CD4-positive, alpha-beta T cell treated with Interferon gamma for 1 hour (primary cell): ENCODE results near the gene ANKLE1.

Experiments
- DNase-seq: peaks from one replicate; pipeline ENCODE4 v3.0.0-alpha.2; 2020

Gene ANKLE1

DNA sequence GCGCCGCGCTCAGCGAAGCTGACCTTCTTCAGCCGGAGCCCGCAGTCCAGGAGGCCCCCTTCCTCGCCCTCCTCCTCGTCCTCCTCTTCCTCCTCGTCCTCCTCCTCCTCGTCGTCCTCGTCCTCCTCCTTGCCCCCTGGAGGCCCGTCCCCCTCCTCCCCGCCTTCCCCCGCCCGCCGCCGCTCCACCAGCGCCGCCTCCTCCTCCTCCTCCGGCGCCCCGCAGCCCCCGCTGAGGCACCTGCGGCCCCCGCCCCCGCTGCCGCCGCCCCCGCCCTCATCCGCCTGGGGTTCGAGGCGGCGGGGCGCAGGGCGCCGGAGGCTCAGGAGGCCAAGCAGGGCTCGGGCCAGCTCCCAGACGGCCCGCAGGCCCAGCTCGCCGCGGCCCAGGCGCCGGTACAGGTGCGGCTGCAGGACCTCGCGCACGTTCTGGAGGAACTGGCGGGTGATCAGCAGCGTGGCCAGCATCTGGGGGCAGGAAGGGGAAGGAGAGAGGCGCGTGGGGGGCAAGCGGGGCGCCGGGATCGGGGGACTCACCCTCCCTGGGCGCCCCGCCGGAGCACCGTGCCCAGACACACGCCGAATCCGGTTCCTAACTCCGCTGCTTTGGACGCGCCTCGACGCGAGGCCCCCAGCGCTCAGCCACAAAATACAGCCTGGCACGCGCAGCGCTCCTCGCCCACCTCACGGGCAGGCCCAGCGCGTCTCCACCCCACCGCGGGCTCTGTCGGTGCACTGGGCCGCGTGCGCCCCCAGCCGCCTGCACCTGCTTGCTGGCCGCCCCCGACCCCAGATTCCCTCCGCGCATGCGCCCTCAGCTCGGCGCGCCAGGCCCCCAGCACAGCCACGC, 47.0 kb downstream of the ANKLE1 start:
- DNase-seq, result no peak

DNA sequence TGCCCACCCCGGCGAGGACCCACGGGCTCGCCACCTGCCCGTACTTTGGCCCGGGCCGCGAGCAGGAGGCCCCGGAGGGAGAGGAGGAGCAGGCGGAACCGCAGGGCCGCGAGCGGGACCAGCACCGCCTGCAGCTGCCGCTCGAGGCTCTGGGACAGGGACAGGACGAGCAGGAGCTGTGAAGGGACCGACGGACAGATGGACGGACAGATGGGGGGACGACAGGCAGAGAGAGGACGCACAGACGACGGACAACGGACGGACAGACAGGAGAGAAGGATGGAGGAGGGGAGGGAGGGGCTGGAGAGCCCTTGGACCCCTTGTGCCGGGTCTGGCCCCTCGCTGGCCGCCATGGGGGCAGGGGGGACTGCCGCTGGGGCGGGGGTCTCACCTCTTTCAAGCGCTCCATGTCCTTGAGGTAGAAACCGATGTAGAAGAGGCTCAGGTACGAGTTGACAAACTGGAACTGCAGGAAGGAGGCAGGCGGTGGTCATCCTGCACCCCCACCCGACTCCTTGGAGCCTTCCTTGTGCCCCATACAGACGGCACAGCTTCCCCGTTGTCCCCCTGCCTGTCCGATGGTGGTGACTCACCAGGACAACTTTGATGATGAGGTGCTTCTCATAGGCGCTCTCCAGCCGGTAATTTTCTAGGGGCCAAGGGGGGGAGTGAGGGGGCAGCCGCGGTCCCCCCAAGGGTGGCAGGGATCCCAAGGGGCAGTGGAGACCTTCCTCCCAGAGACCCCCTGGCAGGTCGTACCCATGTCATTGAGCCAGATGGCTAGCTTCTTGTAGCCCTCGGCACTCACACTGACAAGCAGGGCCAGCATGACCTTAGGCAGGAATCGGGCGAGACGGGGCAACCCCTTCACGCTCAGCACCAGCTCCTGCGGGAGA, 47.9 kb downstream of the ANKLE1 start:
- DNase-seq, result no peak

DNA sequence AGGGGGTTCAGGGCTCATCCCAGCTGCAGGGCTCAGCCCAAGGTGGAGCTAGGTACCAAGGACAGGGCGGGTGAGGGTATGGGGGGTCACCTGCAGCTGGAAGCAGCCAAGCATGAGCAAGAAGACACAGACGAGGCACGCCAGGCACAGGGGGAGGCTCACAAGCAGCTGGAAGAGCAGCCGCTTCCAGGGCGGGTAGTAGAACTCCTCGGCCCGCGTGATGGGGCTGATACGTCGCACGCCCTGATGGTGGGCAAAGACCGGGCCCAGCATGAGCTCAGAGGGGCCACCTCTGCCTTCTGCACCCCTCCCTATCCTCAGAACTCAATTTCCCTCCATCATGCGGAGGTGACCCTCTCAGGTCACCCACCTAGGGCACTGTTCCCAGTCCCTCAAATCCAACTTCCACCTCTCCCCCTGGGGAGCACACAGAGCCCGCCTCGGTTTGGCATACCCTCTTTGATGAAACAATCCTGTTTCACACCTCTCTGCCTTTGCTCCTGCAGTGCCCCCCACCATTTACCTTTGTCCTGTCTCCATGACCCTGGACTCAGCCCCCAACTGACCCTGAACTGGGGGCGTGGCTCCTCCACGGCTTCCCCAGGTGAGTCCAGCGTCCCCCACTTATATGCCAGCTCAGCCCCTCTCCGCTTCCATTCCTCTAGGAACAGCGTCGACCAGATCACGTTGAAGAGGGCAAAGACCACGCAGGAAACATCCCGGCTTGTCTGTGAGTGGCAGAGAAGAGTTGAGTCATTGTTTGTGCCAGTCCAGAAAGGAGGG, 48.8 kb downstream of the ANKLE1 start:
- DNase-seq, result no peak

DNA sequence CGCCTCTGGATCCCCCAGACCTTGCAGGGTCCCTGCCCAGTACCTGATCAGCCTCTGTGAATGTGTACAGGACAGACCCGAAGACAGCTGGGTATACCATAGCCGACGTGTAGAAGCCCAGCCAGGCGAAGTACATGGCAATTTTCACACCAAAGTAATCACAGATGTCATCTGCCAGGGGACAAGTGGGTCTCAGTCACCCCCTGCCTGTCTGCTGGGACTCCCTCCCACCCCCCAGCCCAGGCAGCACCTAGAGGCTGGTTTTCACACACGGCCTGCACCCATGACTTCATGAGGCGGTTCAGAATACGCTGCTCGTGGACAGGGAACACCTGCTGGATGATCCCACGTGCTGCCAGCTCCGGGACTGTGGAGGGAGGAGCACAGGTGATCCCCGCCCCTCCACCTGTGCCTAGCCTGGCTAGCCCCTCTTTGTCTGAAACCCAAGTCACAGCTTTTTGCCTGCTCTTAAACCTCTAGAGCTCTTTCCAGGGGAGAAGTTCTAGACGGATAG, 49.4 kb downstream of the ANKLE1 start:
- no peak for DNase-seq

DNA sequence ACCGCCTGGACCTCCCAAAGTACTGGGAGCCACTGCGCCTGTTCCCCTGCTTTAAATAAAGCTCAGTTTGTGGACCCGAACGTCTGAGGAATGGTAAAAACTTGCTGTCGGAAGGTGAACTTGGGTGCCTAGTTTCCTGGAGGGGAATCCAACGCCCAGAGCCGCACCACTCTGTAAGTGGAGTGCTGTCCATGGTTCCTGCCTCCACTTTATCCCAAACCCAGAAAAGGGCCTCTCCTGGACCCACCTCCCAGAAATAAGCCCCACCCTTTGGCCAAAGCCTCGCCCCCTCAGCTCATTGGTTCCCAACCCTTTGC, 50.6 kb downstream of the ANKLE1 start:
- no peak for DNase-seq

DNA sequence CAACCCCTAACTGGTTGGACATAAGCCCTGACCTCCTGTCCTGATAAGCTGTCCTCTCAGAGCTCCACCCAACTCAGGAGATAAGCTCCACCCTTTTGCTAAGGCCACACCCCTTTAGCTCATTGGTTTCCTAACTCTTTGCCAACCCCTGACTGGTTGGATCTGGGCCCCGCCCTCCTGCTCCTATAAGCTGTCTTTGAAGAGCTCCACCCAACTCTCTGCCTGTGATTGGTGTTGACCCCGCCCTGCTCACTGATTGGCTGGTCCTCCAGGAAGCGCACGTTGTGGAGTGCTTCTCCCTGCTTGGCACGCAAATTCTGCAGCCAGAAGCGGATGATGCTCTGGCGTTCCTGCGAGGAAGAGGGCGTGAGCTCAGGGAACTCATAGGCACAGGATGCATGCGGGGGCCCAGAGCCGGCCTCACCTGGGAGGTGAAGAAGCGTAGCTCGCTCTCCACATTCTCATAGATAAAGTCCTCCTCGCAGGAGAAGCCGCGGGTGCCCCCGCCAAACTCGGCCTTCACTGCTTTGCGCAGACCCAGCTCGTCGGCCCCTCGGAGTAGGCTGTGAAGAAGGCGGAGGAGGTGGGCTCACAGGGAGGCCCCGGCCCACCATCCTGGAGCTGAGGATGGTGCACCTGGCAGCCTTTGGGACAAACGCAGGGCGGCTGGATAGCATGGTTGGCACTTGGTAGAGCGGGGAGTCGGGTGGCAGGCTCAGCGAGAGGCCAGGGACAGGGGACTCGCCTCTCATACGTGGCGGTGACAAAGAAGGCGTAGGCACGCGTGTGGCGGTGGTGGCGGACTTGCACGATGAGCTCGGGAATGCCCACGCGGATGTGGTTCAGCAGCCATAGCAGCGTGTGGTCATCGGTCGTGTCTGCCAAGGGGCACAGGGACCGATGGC, 51.2 kb downstream of the ANKLE1 start:
- peak; percentile 64 for DNase-seq

DNA sequence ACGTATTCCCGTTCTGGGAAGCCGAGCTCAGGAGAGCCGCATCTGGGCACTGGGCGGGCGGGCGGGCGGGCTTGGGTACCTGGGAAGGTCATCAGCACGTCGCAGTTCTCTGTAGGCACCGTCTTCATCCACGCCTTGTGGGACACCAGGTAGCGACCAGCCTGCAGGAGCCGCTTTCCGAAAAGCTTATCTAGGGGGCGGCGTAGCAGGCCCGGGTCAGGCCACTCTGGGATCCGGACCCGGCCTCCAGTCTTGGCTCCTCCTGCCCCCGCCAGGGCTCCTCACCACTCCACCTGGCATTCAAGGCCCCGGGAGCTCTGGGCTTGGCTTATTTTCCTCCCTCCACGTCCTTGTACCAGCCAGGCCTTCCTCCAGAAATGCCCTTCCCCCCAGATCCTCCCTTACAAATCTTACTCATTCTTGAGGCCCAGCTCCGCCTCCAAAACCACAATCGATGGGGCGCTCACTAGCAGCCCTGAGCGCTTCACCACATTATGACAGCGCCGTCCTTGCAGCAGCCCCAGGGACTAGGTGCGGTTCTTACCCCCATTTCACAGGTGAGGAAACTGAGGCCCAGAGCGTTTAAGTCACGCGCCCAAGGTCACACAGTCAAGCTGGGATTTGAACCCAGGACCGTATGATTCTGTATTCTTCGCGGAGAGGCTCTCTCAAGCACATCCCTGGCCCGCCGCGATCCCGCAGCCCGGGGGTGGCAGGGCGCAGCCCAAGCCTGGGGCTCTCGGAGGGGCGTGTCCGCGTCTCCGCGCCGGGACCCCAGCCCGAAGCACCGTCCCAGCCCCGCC, 52.1 kb downstream of the ANKLE1 start:
- DNase-seq, result peak; percentile 67

DNA sequence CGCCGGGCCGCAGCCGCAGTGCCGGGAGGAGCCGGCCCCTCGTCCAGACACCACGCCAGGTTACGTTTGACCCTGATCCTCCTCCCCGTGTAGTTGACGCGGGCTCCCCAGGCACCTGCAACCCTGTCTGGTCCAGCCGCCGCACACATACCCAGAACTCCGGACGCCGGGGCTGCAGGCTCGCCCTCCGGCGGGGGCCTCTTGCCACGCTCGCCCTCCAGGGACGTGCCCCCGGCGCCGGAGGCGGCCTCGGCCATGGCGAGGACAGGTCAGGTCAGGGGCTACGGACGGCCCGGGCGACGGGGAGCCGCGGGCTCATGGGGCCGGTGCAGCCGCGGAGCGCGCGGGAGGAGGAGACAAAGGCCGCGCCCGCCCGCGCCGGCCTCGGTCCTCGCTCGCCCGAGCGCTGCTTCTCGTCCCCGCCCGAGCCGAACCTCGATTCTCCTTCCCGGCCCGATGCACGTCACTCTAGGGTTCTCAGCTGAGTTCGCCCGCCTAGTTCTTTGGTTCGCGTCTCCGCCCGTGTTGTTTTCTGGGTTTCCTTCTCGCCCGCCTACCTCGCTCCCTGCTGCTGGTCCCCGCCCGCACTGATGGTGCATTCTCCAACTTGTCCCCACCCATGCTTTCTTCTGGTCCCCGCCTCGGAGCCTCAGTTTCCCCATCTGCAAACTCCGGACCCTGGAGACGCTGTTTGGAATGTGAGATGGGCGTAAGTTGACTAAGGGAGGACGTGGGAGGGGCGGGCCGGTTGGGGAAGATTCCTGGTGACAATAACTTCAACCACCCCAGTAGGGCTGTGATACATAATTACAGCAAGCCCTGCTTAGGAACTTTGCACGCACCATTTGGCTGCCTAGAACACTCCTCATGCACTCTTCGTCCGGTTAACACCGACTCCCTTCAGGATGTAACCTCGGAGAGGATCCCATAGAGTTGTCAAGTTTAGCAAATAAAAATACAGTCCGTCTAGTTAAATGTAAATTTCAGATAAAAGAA, 53.0 kb downstream of the ANKLE1 start, which contains the start of gene ANO8:
Gene ANO8, minus strand, starts transcription at position 442 of the 996 bp plus-strand sequence. Its CDS starts 185 bp downstream, at position 257.
- peak; percentile 95 for DNase-seq

DNA sequence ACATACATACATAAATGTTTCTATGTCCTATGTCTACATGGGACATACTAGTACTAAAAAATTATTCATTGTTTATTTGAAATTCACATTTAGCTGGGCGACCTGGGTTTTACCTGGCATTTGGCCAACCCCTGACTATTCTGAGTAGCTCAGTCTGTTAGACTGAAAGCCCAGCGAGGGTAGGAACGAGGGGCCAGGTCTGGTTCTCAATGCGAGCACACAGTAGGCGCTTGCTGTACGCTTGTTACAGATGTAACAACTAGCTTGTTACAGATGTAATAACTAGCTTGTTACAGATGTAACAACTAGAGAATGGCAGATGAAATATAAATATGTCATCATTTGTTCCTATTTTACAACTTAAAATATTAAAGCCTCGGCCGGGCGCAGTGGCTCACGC, 53.9 kb downstream of the ANKLE1 start:
- no peak for DNase-seq
